ENCODE measurements around the gene TULP4. TPM values are rescaled to one million over a fixed set of nuclear protein-coding genes. Genes with fewer than 3 reads are reported as not detected.

Gene TULP4
- total and polyA plus RNA-seq, 2 of the 8 experiments (the other 6 are each of a cell fraction or from before 2014, with no cell fraction given): 7.7 to 51.6 TPM

- H4K5ac ChIP-seq (ENCODE audit: insufficient read length, low read depth, low read length): no peak overlapping the region
- no peaks in the 10 kb centered on the region for H3K9me3 ChIP-seq (ENCODE audit: insufficient read depth in 2 of 2, low read depth in 1 of 2, low read length in 1 of 2)
- H2BK120ac ChIP-seq (replicated peaks; ENCODE audit: low read depth, low read length): no peak overlapping the region
- TF ChIP-seq RAD21 (IDR thresholded peaks at IDR 0.05 in 1 of 2, conservative IDR thresholded peaks at IDR 0.05 in 1 of 2; ENCODE audit: low read depth in 2 of 2, low read length in 2 of 2): no peak
- no peak for TF ChIP-seq BRCA1 (IDR thresholded peaks at IDR 0.05; ENCODE audit: low read depth, low read length)
- no peak for TF ChIP-seq RBBP5 (IDR thresholded peaks at IDR 0.05; ENCODE audit: borderline replicate concordance, low read depth, low read length)
- TF ChIP-seq CBX8 (IDR thresholded peaks at IDR 0.05; ENCODE audit: borderline replicate concordance, low read depth, low read length): no peak
- TF ChIP-seq TEAD4 (IDR thresholded peaks at IDR 0.05; ENCODE audit: low read depth, low read length): no peak
- TF ChIP-seq SIX5 (IDR thresholded peaks at IDR 0.05; ENCODE audit: low read depth, low read length): no peak
- no peak for TF ChIP-seq SP1 (IDR thresholded peaks at IDR 0.05; ENCODE audit: low read depth, low read length)
- no peak overlapping the region for H4K8ac ChIP-seq (ENCODE audit: extremely low read depth, insufficient read depth, low read length)
- no peaks in the 10 kb centered on the region for H3K79me2 ChIP-seq (ENCODE audit: control insufficient read depth in 1 of 2, insufficient read depth in 2 of 2, low read length in 2 of 2)
- no peak overlapping the region for H2BK12ac ChIP-seq (ENCODE audit: low read depth, low read length)
- H2BK15ac ChIP-seq (ENCODE audit: low read length): no peak overlapping the region
- H3K79me1 ChIP-seq (ENCODE audit: low read depth, low read length): no peaks in the 10 kb centered on the region
- no peaks in the 10 kb centered on the region for H3K4me1 ChIP-seq (replicated peaks in 1 of 4; ENCODE audit: control insufficient read depth in 3 of 4, insufficient read depth in 4 of 4, low read length in 3 of 4)
- H3K14ac ChIP-seq (ENCODE audit: insufficient read length): no peak overlapping the region
- no peak for FAIRE-seq
- no peaks in the 10 kb centered on the region for H4K20me1 ChIP-seq (replicated peaks in 1 of 2; ENCODE audit: control insufficient read depth in 1 of 2, insufficient read depth in 2 of 2, low read length in 2 of 2)
- H3K4me2 ChIP-seq (ENCODE audit: insufficient read depth in 1 of 2, low read depth in 2 of 2, low read length in 2 of 2): no peak overlapping the region
- H3K23ac ChIP-seq (ENCODE audit: insufficient read length): no peak overlapping the region
- no peak overlapping the region for H3K56ac ChIP-seq (replicated peaks; ENCODE audit: insufficient read length, low read depth, low read length)
- 86% methylated on average over 4 of the region's 4 CpGs; no CpG with 5 or more reads in 1 of the 2 experiments for WGBS, 2 experiments (ENCODE audit: extremely low coverage in 1 of 2, insufficient coverage in 1 of 2, insufficient read length in 1 of 2, insufficient replicate concordance in 2 of 2, low coverage in 1 of 2, low lambda C conversion rate in 2 of 2, missing lambda C conversion rate in 1 of 2)
- H3K27me3 ChIP-seq (replicated peaks in 1 of 4; ENCODE audit: control insufficient read depth in 3 of 4, extremely low read depth in 1 of 4, insufficient read depth in 3 of 4, low read length in 3 of 4): no peaks in the 10 kb centered on the region
- H3K9ac ChIP-seq (replicated peaks in 1 of 4; ENCODE audit: extremely low read depth in 1 of 4, low read depth in 3 of 4, low read length in 3 of 4): no peak overlapping the region
- POLR2A ChIA-PET (ENCODE audit: partially characterized antibody): no interaction called here
- no peak overlapping the region for H2BK5ac ChIP-seq (ENCODE audit: low read depth, low read length)
- H3K18ac ChIP-seq (ENCODE audit: extremely low read depth, low read length): no peak overlapping the region
- DNase-seq (ENCODE audit: low read depth in 1 of 2, low spot score in 2 of 2): no peak
- H3K4ac ChIP-seq (replicated peaks; ENCODE audit: insufficient read length, low read depth, low read length): no peak overlapping the region
- H3K4me3 ChIP-seq (ENCODE audit: extremely low read depth in 1 of 4, insufficient read depth in 2 of 4, low read depth in 3 of 4, low read length in 4 of 4): no peak overlapping the region
- H4K91ac ChIP-seq (replicated peaks; ENCODE audit: insufficient read length, low read length): no peak overlapping the region
- peaks cover 0 to 3% (median 0%) of the 10 kb centered on the region in 4 experiments; a peak in 2 of 8 replicates for H3K36me3 ChIP-seq (ENCODE audit: control insufficient read depth in 2 of 4, insufficient read depth in 4 of 4, low read length in 3 of 4)
- CTCF ChIA-PET (ENCODE audit: partially characterized antibody): interaction anchor here (0.7 to 1.0 kb wide), 4 partner anchors 8 to 268 kb away, joined by 3 to 4 read pairs (median 3); no protein-coding TSS in a partner anchor
- H3K23me2 ChIP-seq (ENCODE audit: low read depth, low read length): no peaks in the 10 kb centered on the region
- H3K27ac ChIP-seq (ENCODE audit: low read depth, low read length): no peak overlapping the region
- H2BK20ac ChIP-seq (ENCODE audit: low read length): no peak overlapping the region
- H2AFZ ChIP-seq (ENCODE audit: low read length): no peak overlapping the region
- no peak overlapping the region for H2AK5ac ChIP-seq (ENCODE audit: low read depth, low read length)
These were observed 177.2 kb downstream of the TULP4 start for GRCh38 chr6:158489441-158489840.
